Neural cell (in vitro differentiated cells): ENCODE results near the gene LMOD3. TPM values are rescaled to one million over a fixed set of nuclear protein-coding genes. Genes with fewer than 3 reads are reported as not detected.

Source experiments
- H2AFZ ChIP-seq: fragments of 200-600, 300-800 bp; sonication (generic), shearing (Covaris generic); 2 replicates; pipeline ENCODE4 v1.6.0; 2014; ENCODE audit warnings: low read depth, mild to moderate bottlenecking, antibody characterized with exemption, low read length, moderate library complexity
- H3F3A ChIP-seq: fragments of 200-600 bp; shearing (Covaris generic); 2 replicates; pipeline ENCODE4 v1.6.1; 2016; ENCODE audit warnings: mild to moderate bottlenecking, moderate library complexity, mixed read lengths, antibody characterized with exemption, low read length; ENCODE audit not compliant: insufficient read depth, poor library complexity, severe bottlenecking
- H3K27ac ChIP-seq: fragments of 200-600, 300-800 bp; sonication (generic), shearing (Covaris generic); 2 replicates; pipeline ENCODE4 v1.5.1; 2014; ENCODE audit warnings: mild to moderate bottlenecking, low read length, moderate library complexity
- H3K27me3 ChIP-seq: fragments of 300-800, 200-600 bp; sonication (generic), shearing (Covaris generic); 2 replicates; pipeline ENCODE4 v1.6.0; 2014; ENCODE audit warnings: mild to moderate bottlenecking, low read depth, low read length, moderate library complexity; ENCODE audit not compliant: insufficient read depth
- H3K36me3 ChIP-seq: fragments of 300-800, 200-600 bp; sonication (generic), shearing (Covaris generic); 2 replicates; pipeline ENCODE4 v1.5.1; 2014; ENCODE audit warnings: mild to moderate bottlenecking, antibody characterized with exemption, low read length, moderate library complexity; ENCODE audit not compliant: insufficient read depth
- H3K4me2 ChIP-seq: fragments of 300-800, 200-600 bp; sonication (generic), shearing (Covaris generic); 2 replicates; pipeline ENCODE4 v1.6.0; 2014; ENCODE audit warnings: mild to moderate bottlenecking, low read length
- H3K4me3 ChIP-seq: fragments of 300-800, 200-600 bp; sonication (generic), shearing (Covaris generic); 2 replicates; pipeline ENCODE4 v1.5.1; 2014; ENCODE audit warnings: mild to moderate bottlenecking, low read length, moderate library complexity
- H3K79me2 ChIP-seq: fragments of 200-600 bp; shearing (Covaris generic); replicated peaks from 2 replicates; pipeline ENCODE4 v1.6.0; 2014; ENCODE audit warnings: mild to moderate bottlenecking, low read length, moderate library complexity; ENCODE audit not compliant: insufficient read depth
- H3K9ac ChIP-seq: fragments of 300-800, 200-600 bp; sonication (generic), shearing (Covaris generic); 2 replicates; pipeline ENCODE4 v1.6.1; 2016; ENCODE audit warnings: mild to moderate bottlenecking, low read length, mixed read lengths
- H3K9me2 ChIP-seq: fragments of 200-600 bp; shearing (Covaris generic); 2 replicates; pipeline ENCODE4 v1.6.1; 2016; ENCODE audit warnings: mild to moderate bottlenecking, low read length, mixed read lengths; ENCODE audit not compliant: insufficient read depth
- H3K9me3 ChIP-seq: fragments of 200-600, 300-800 bp; sonication (generic), shearing (Covaris generic); 2 replicates; pipeline ENCODE4 v1.6.1; 2016; ENCODE audit warnings: mild to moderate bottlenecking, mixed run types, low read length, moderate library complexity, mixed read lengths
- H4K20me1 ChIP-seq: fragments of 200-600 bp; shearing (Covaris generic); 2 replicates; pipeline ENCODE4 v1.6.1; 2016; ENCODE audit warnings: mild to moderate bottlenecking, mixed run types; ENCODE audit not compliant: insufficient read depth
- EP300 ChIP-seq: fragments of 450-650 bp; conservative IDR thresholded peaks from 2 replicates; pipeline ENCODE4 v1.6.1; 2014; ENCODE audit warnings: antibody characterized with exemption, mild to moderate bottlenecking, moderate library complexity; ENCODE audit not compliant: poor library complexity, severe bottlenecking
- EZH2 ChIP-seq: fragments of 200-600, 300-800 bp; shearing (Covaris generic), sonication (generic); IDR thresholded peaks from 2 replicates; pipeline ENCODE4 v1.6.1; 2014; ENCODE audit warnings: antibody characterized with exemption, low read length, borderline replicate concordance, mild to moderate bottlenecking; ENCODE audit not compliant: insufficient read depth, poor library complexity, severe bottlenecking
- MXI1 ChIP-seq: fragments of 450-650 bp; conservative IDR thresholded peaks from 2 replicates; pipeline ENCODE4 v1.6.1; 2014; ENCODE audit warnings: antibody characterized with exemption, mild to moderate bottlenecking; ENCODE audit not compliant: poor library complexity, severe bottlenecking
- POLR2AphosphoS5 ChIP-seq: IDR thresholded peaks from 2 replicates; pipeline ENCODE4 v1.6.1; 2012
- RAD21 ChIP-seq: fragments of 450-650 bp; conservative IDR thresholded peaks from 2 replicates; pipeline ENCODE4 v1.6.1; 2014; ENCODE audit warnings: antibody characterized with exemption, mild to moderate bottlenecking, moderate library complexity
- SMC3 ChIP-seq: fragments of 450-650 bp; conservative IDR thresholded peaks from 2 replicates; pipeline ENCODE4 v1.6.1; 2014; ENCODE audit warnings: antibody characterized with exemption, mild to moderate bottlenecking, moderate library complexity; ENCODE audit not compliant: poor library complexity
- TAF1 ChIP-seq: IDR thresholded peaks from 2 replicates; pipeline ENCODE4 v1.6.1; 2012; ENCODE audit warnings: low read depth
- polyA plus RNA-seq: library from polyadenylated mRNA; depleted of rRNA; stranded (reverse); fragments of >200 nt; gene quantifications from 2 replicates; pipeline ENCODE4 v1.2.3, GENCODE V29; 2014
- TF ChIP-seq, protein P1 (sequence below): fragments of 450-650 bp; IDR thresholded peaks from 2 replicates; pipeline ENCODE4 v1.5.1; 2014; ENCODE audit warnings: antibody characterized with exemption, mild to moderate bottlenecking, moderate library complexity; ENCODE audit not compliant: poor library complexity, severe bottlenecking
- TF ChIP-seq, protein P2 (sequence below): IDR thresholded peaks from 2 replicates; pipeline ENCODE4 v1.6.1; 2012; ENCODE audit warnings: borderline replicate concordance

LMOD3 gene
- polyA plus RNA-seq, 1 donor from 2014 or later: not detected

DNA sequence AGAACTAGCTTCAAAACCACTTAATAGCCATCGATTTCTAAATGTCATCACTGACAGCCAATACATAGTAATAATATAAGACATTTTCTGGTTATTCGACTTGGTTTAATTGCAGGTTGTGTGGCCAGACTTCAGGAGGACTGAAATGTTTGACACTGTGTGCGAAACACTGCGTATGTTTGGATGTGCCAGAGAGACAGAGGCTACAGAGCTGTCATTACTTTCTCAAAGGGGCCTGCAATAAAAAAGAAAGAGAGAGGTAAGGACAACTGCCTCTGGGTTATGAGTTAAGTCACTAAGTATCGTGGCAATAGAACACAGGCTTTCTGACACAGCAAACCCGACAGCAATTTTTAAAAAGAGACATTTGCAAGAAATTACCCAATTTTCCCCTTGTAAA is 882 bp downstream of the LMOD3 start:
- TF ChIP-seq, protein P1, sequence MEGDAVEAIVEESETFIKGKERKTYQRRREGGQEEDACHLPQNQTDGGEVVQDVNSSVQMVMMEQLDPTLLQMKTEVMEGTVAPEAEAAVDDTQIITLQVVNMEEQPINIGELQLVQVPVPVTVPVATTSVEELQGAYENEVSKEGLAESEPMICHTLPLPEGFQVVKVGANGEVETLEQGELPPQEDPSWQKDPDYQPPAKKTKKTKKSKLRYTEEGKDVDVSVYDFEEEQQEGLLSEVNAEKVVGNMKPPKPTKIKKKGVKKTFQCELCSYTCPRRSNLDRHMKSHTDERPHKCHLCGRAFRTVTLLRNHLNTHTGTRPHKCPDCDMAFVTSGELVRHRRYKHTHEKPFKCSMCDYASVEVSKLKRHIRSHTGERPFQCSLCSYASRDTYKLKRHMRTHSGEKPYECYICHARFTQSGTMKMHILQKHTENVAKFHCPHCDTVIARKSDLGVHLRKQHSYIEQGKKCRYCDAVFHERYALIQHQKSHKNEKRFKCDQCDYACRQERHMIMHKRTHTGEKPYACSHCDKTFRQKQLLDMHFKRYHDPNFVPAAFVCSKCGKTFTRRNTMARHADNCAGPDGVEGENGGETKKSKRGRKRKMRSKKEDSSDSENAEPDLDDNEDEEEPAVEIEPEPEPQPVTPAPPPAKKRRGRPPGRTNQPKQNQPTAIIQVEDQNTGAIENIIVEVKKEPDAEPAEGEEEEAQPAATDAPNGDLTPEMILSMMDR: no peak
- TF ChIP-seq TAF1 (no peak), EP300 (no peak), SMC3 (no peak), POLR2AphosphoS5 (no peak), RAD21 (no peak), EZH2 (no peak), MXI1 (no peak)
- TF ChIP-seq, protein P2, sequence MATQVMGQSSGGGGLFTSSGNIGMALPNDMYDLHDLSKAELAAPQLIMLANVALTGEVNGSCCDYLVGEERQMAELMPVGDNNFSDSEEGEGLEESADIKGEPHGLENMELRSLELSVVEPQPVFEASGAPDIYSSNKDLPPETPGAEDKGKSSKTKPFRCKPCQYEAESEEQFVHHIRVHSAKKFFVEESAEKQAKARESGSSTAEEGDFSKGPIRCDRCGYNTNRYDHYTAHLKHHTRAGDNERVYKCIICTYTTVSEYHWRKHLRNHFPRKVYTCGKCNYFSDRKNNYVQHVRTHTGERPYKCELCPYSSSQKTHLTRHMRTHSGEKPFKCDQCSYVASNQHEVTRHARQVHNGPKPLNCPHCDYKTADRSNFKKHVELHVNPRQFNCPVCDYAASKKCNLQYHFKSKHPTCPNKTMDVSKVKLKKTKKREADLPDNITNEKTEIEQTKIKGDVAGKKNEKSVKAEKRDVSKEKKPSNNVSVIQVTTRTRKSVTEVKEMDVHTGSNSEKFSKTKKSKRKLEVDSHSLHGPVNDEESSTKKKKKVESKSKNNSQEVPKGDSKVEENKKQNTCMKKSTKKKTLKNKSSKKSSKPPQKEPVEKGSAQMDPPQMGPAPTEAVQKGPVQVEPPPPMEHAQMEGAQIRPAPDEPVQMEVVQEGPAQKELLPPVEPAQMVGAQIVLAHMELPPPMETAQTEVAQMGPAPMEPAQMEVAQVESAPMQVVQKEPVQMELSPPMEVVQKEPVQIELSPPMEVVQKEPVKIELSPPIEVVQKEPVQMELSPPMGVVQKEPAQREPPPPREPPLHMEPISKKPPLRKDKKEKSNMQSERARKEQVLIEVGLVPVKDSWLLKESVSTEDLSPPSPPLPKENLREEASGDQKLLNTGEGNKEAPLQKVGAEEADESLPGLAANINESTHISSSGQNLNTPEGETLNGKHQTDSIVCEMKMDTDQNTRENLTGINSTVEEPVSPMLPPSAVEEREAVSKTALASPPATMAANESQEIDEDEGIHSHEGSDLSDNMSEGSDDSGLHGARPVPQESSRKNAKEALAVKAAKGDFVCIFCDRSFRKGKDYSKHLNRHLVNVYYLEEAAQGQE: no peak
- no peaks in the 10 kb centered on the region for H3K9me2 ChIP-seq

GRCh38 chr3:69120879-69121464 is 1.4 kb downstream of the LMOD3 start:
- Histone ChIP-seq H4K20me1 (no peaks in the 10 kb centered on the region), H3K9me3 (no peaks in the 10 kb centered on the region), H3F3A (no peaks in the 10 kb centered on the region), H3K27ac (no peak overlapping the region), H3K36me3 (no peaks in the 10 kb centered on the region), H2AFZ (no peak overlapping the region), H3K9ac (no peak overlapping the region), H3K4me3 (no peak overlapping the region), H3K4me2 (no peak overlapping the region), H3K79me2 (no peaks in the 10 kb centered on the region), H3K27me3 (no peaks in the 10 kb centered on the region), H3K9me2 (no peaks in the 10 kb centered on the region)
- TF ChIP-seq SMC3 (peak; percentile 81), EP300 (no peak), RAD21 (peak; percentile 78), MXI1 (no peak), TAF1 (no peak), POLR2AphosphoS5 (no peak), EZH2 (no peak)
- TF ChIP-seq, protein P1: peak; percentile 86
- TF ChIP-seq, protein P2: no peak

More for the DNA sequence above, 882 bp downstream of the LMOD3 start:
- no peaks in the 10 kb centered on the region for H3F3A ChIP-seq
- no peak overlapping the region for H3K27ac ChIP-seq
- no peak overlapping the region for H3K4me3 ChIP-seq
- H3K36me3 ChIP-seq: no peaks in the 10 kb centered on the region
- no peaks in the 10 kb centered on the region for H3K27me3 ChIP-seq
- H3K4me2 ChIP-seq: no peak overlapping the region
- no peaks in the 10 kb centered on the region for H3K9me3 ChIP-seq
- H3K9ac ChIP-seq: no peak overlapping the region
- no peaks in the 10 kb centered on the region for H4K20me1 ChIP-seq
- no peaks in the 10 kb centered on the region for H3K79me2 ChIP-seq
- H2AFZ ChIP-seq: no peak overlapping the region
